Brain microvascular endothelial cell (primary cell): Measurements from ENCODE around the gene EXOC4.

Source experiments
- DNase-seq: peaks from one replicate; pipeline ENCODE4 v3.0.0-alpha.2; 2020
- H3K27ac ChIP-seq: fragments of 250-450 bp; sonication (Bioruptor Pico); 2 replicates; pipeline ENCODE4 v1.5.1; 2020; ENCODE audit warnings: mild to moderate bottlenecking, moderate library complexity
- H3K27me3 ChIP-seq: fragments of 250-450 bp; sonication (Bioruptor Pico); replicated peaks from 2 replicates; pipeline ENCODE4 v1.5.1; 2020; ENCODE audit warnings: mild to moderate bottlenecking
- H3K36me3 ChIP-seq: fragments of 250-450 bp; sonication (Bioruptor Pico); replicated peaks from 2 replicates; pipeline ENCODE4 v1.5.1; 2020; ENCODE audit warnings: mild to moderate bottlenecking
- H3K4me3 ChIP-seq: 2 replicates; pipeline ENCODE4 v1.5.1; 2011; ENCODE audit warnings: low read depth, mild to moderate bottlenecking, control low read depth, low read length, moderate library complexity
- CTCF ChIP-seq: IDR thresholded peaks from 2 replicates; pipeline ENCODE4 v1.5.1; 2011; ENCODE audit warnings: low read depth, mild to moderate bottlenecking, moderate library complexity, low read length, control low read depth, inconsistent platforms; ENCODE audit errors: missing control alignments
- in situ Hi-C: cut with HindIII; loops from 2 replicates; pipeline ENCODE4 v1.10.0; 2017; ENCODE audit warnings: low sequenced_read_pairs, low pct_ligation_motif_present

The EXOC4 gene

GRCh38 chr7:134065415-134065814, 812.5 kb downstream of the EXOC4 start:
- in situ Hi-C loops = no loop called here

GRCh38 chr7:134067164-134067563, 814.3 kb downstream of the EXOC4 start:
- no peak overlapping the region for H3K27ac ChIP-seq
- no peaks in the 10 kb centered on the region for H3K27me3 ChIP-seq
- DNase-seq = no peak
- no peak overlapping the region for H3K4me3 ChIP-seq
- no peak for TF ChIP-seq CTCF
- in situ Hi-C loops = no loop called here
- no peaks in the 10 kb centered on the region for H3K36me3 ChIP-seq

More at GRCh38 chr7:134065415-134065814, 812.5 kb downstream of the EXOC4 start:
- no peak overlapping the region for H3K27ac ChIP-seq
- no peak overlapping the region for H3K4me3 ChIP-seq
- no peak for TF ChIP-seq CTCF
- no peaks in the 10 kb centered on the region for H3K36me3 ChIP-seq
- DNase-seq = no peak
- H3K27me3 ChIP-seq = no peaks in the 10 kb centered on the region

- Histone ChIP-seq H3K27me3 (no peaks in the 10 kb centered on the region), H3K4me3 (no peak overlapping the region), H3K27ac (no peak overlapping the region), H3K36me3 (no peaks in the 10 kb centered on the region)
- in situ Hi-C loops = no loop called here
- no peak for DNase-seq
- TF ChIP-seq CTCF = no peak
These were observed 815.8 kb downstream of the EXOC4 start for GRCh38 chr7:134068670-134069069.

GRCh38 chr7:134069187-134069586, 816.3 kb downstream of the EXOC4 start:
- no peak for TF ChIP-seq CTCF
- H3K4me3 ChIP-seq = no peak overlapping the region
- in situ Hi-C loops = no loop called here
- H3K27me3 ChIP-seq = no peaks in the 10 kb centered on the region
- no peaks in the 10 kb centered on the region for H3K36me3 ChIP-seq
- H3K27ac ChIP-seq = no peak overlapping the region
- DNase-seq = no peak

GRCh38 chr7:134070673-134071072, 817.8 kb downstream of the EXOC4 start:
- in situ Hi-C loops = no loop called here
- Histone ChIP-seq H3K4me3 (no peak overlapping the region), H3K27me3 (no peaks in the 10 kb centered on the region), H3K27ac (no peak overlapping the region), H3K36me3 (no peaks in the 10 kb centered on the region)
- TF ChIP-seq CTCF = no peak
- DNase-seq = no peak

- Histone ChIP-seq H3K27me3 (no peaks in the 10 kb centered on the region), H3K36me3 (no peaks in the 10 kb centered on the region), H3K27ac (no peak overlapping the region), H3K4me3 (no peak overlapping the region)
- in situ Hi-C loops = no loop called here
- TF ChIP-seq CTCF = no peak
- DNase-seq = no peak
These were observed 818.8 kb downstream of the EXOC4 start for GRCh38 chr7:134071355-134072331.
